ENCODE results near the gene FRAS1. TPM values are rescaled to one million over a fixed set of nuclear protein-coding genes. Genes with fewer than 3 reads are reported as not detected.

Gene FRAS1
- total RNA-seq, 1 experiment from 2014 or later = 0.23 TPM

GRCh38 chr4:78074759-78075158 lies 17.6 kb downstream of the FRAS1 start:
- H3K9me3 ChIP-seq (ENCODE audit: control insufficient read depth, insufficient read depth, low read depth, low read length) = no peaks in the 10 kb centered on the region
- H3K27me3 ChIP-seq (ENCODE audit: control insufficient read depth, insufficient read depth, low read length) = no peaks in the 10 kb centered on the region
- H3K36me3 ChIP-seq (ENCODE audit: control insufficient read depth, insufficient read depth, low read length) = no peaks in the 10 kb centered on the region
- TF ChIP-seq POLR2AphosphoS5 (IDR thresholded peaks at IDR 0.05; ENCODE audit: low read depth, low read length) (no peak), TCF7L2 (IDR thresholded peaks at IDR 0.05; ENCODE audit: low read depth, low read length) (no peak), CTCF (IDR thresholded peaks at IDR 0.05) (no peak), SIN3A (IDR thresholded peaks at IDR 0.05; ENCODE audit: borderline replicate concordance, insufficient read depth, low read depth, low read length) (no peak), REST (IDR thresholded peaks at IDR 0.05; ENCODE audit: insufficient read depth in 1 of 2, low read depth in 2 of 2, low read length in 1 of 2) (no peak)
- intact Hi-C loops (cut with micrococcal nuclease; ENCODE audit: unreplicated experiment) (no loop called here), in situ Hi-C loops (cut with HindIII; ENCODE audit: low pct_unique_long_range_greater_than_20kb, low sequenced_read_pairs) (no loop called here)
- ChIA-PET POLR2A (interaction anchor here (0.7 kb wide), 1 partner anchor 16 kb away, joined by 3 read pairs; no protein-coding TSS in a partner anchor), CTCF (no interaction called here)
- BruUV-seq (replicated peaks) = no TSS peak
- H3K27ac ChIP-seq (ENCODE audit: low read length) = no peak overlapping the region
- ATAC-seq (no peak), DNase-seq (ENCODE audit: low read depth, low spot score) (no peak)
- H3K4me1 ChIP-seq (ENCODE audit: control insufficient read depth, insufficient read depth, low read length) = no peaks in the 10 kb centered on the region
- H3K4me3 ChIP-seq (ENCODE audit: low read depth in 2 of 2, low read length in 2 of 2) = no peak overlapping the region

- no TSS peak for BruUV-seq (replicated peaks)
- ChIA-PET POLR2A (no interaction called here), CTCF (no interaction called here)
- H3K9me3 ChIP-seq (ENCODE audit: control insufficient read depth, insufficient read depth, low read depth, low read length) = no peaks in the 10 kb centered on the region
- H3K4me1 ChIP-seq (ENCODE audit: control insufficient read depth, insufficient read depth, low read length) = no peaks in the 10 kb centered on the region
- H3K36me3 ChIP-seq (ENCODE audit: control insufficient read depth, insufficient read depth, low read length) = no peaks in the 10 kb centered on the region
- ATAC-seq (no peak), DNase-seq (ENCODE audit: low read depth, low spot score) (no peak)
- intact Hi-C loops (cut with micrococcal nuclease; ENCODE audit: unreplicated experiment) (no loop called here), in situ Hi-C loops (cut with HindIII; ENCODE audit: low pct_unique_long_range_greater_than_20kb, low sequenced_read_pairs) (no loop called here)
- H3K27me3 ChIP-seq (ENCODE audit: control insufficient read depth, insufficient read depth, low read length) = no peaks in the 10 kb centered on the region
- no peak for TF ChIP-seq SIN3A (IDR thresholded peaks at IDR 0.05; ENCODE audit: borderline replicate concordance, insufficient read depth, low read depth, low read length)
- H3K4me3 ChIP-seq (ENCODE audit: low read depth in 2 of 2, low read length in 2 of 2) = no peak overlapping the region
- H3K27ac ChIP-seq (ENCODE audit: low read length) = no peak overlapping the region
Measured at GRCh38 chr4:78075986-78076385, 18.9 kb downstream of the FRAS1 start.

- ChIA-PET POLR2A (no interaction called here), CTCF (no interaction called here)
- in situ Hi-C loops (cut with HindIII; ENCODE audit: low pct_unique_long_range_greater_than_20kb, low sequenced_read_pairs) (no loop called here), intact Hi-C loops (cut with micrococcal nuclease; ENCODE audit: unreplicated experiment) (no loop called here)
- no TSS peak for BruUV-seq (replicated peaks)
- DNase-seq (ENCODE audit: low read depth, low spot score) = no peak
- no peaks in the 10 kb centered on the region for H3K4me1 ChIP-seq (ENCODE audit: control insufficient read depth, insufficient read depth, low read length)
- TF ChIP-seq CTCF (IDR thresholded peaks at IDR 0.05) (no peak), REST (IDR thresholded peaks at IDR 0.05; ENCODE audit: insufficient read depth in 1 of 2, low read depth in 2 of 2, low read length in 1 of 2) (no peak), SIN3A (IDR thresholded peaks at IDR 0.05; ENCODE audit: borderline replicate concordance, insufficient read depth, low read depth, low read length) (no peak), TCF7L2 (IDR thresholded peaks at IDR 0.05; ENCODE audit: low read depth, low read length) (no peak)
- no peaks in the 10 kb centered on the region; the same call in 1 of the 2 replicates for H3K27me3 ChIP-seq (ENCODE audit: control insufficient read depth, insufficient read depth, low read length)
- no peak for ATAC-seq
- no peaks in the 10 kb centered on the region for H3K9me3 ChIP-seq (ENCODE audit: control insufficient read depth, insufficient read depth, low read depth, low read length)
- no peak overlapping the region for H3K27ac ChIP-seq (ENCODE audit: low read length)
- H3K36me3 ChIP-seq (ENCODE audit: control insufficient read depth, insufficient read depth, low read length) = no peaks in the 10 kb centered on the region
- H3K4me3 ChIP-seq (ENCODE audit: low read depth in 2 of 2, low read length in 2 of 2) = no peak overlapping the region
Measured at GRCh38 chr4:78078101-78078500, 21.0 kb downstream of the FRAS1 start.

Data from Panc1 (cell line).